Right lobe of liver (tissue), 4 donors: Measurements from ENCODE around the gene PRPF38B.

Experiments used
- CTCF ChIP-seq, 4 donors: fragments of 200-600 bp in 3 of 4; fragments of 450-650 bp in 1 of 4; IDR thresholded peaks; one replicate each; pipeline versions ENCODE4 v1.5.1 to v1.8.0; 2016 to 2022; ENCODE audit warnings: antibody characterized with exemption in 4 of 4, mild to moderate bottlenecking in 2 of 4
- POLR2A ChIP-seq: fragments of 450-650 bp; IDR thresholded peaks from one replicate; pipeline ENCODE4 v1.6.1; 2017; ENCODE audit warnings: antibody characterized with exemption, mild to moderate bottlenecking
- donor health status: DM: no; HTN: no; CAD: no.
- donor health status: DM: no; HTN: no; CAD: no.
- donor health status: DM: no; HTN: yes; CAD: no.

- TF ChIP-seq CTCF (IDR thresholded peaks at IDR 0.05) (peak in 1 of 4 donors; percentile 9), POLR2A (no peak)
Observed at GRCh38 chr1:108708691-108709660, 16.9 kb downstream of the PRPF38B start.
